IMR-90 (cell line): ENCODE results near the gene TAF1D. TPM values are rescaled to one million over a fixed set of nuclear protein-coding genes. Genes with fewer than 3 reads are reported as not detected.

Source experiments
- ATAC-seq: fragments of 200-7000 bp; cut with Tn5 transposase; 2 replicates; pipeline ENCODE4 v1.9.1; 2020; ENCODE audit warnings: low read depth, mild to moderate bottlenecking, moderate library complexity
- BruUV-seq: library from RNA; stranded (reverse); fragments of 400-500 nt; replicated peaks from 2 replicates; lab custom pipeline; 2021; lab: Mats Ljungman, UMichigan
- CTCF ChIA-PET: fragments of 300-600 bp; formaldehyde crosslinking; extraction: SDS; loops from one replicate; lab custom pipeline; 2021; ENCODE audit warnings: antibody characterized with exemption; lab: Yijun Ruan, JAX
- POLR2A ChIA-PET: fragments of 300-600 bp; sonication (Branson Sonifier 250); formaldehyde crosslinking; loops from one replicate; lab custom pipeline; 2022; ENCODE audit warnings: antibody characterized with exemption; ENCODE audit not compliant: unreplicated experiment; lab: Charles Lee
- DNase-seq: peaks from one replicate; pipeline ENCODE4 v3.0.0; 2013
- H2AFZ ChIP-seq: replicated peaks from 2 replicates; pipeline ENCODE3; 2013; ENCODE audit warnings: low read length, mild to moderate bottlenecking; ENCODE audit not compliant: poor library complexity
- H2AK5ac ChIP-seq: 2 replicates; pipeline ENCODE4 v1.6.1; 2013; ENCODE audit warnings: low read depth, low read length, inconsistent platforms
- H2AK9ac ChIP-seq: replicated peaks from 2 replicates; pipeline ENCODE3; 2013; ENCODE audit warnings: mild to moderate bottlenecking, low read depth, low read length, moderate library complexity; ENCODE audit not compliant: poor library complexity
- H2BK120ac ChIP-seq: 2 replicates; pipeline ENCODE4 v1.6.1; 2013; ENCODE audit warnings: low read depth, low read length, inconsistent platforms
- H2BK15ac ChIP-seq: 3 replicates; pipeline ENCODE4 v1.6.1; 2013; ENCODE audit warnings: low read depth, low read length, inconsistent platforms
- H2BK20ac ChIP-seq: 2 replicates; pipeline ENCODE4 v1.6.1; 2013; ENCODE audit warnings: low read depth, mild to moderate bottlenecking, inconsistent platforms, low read length, moderate library complexity
- H2BK5ac ChIP-seq: 2 replicates; pipeline ENCODE4 v1.6.1; 2013; ENCODE audit warnings: mild to moderate bottlenecking, low read depth, low read length, inconsistent platforms; ENCODE audit not compliant: poor library complexity, severe bottlenecking
- H3K14ac ChIP-seq: replicated peaks from 2 replicates; pipeline ENCODE4 v1.6.1; 2013; ENCODE audit warnings: low read depth, low read length, inconsistent platforms
- H3K18ac ChIP-seq: 2 replicates; pipeline ENCODE4 v1.6.1; 2013; ENCODE audit warnings: low read depth, low read length, control low read depth
- H3K23ac ChIP-seq: 2 replicates; pipeline ENCODE4 v1.6.1; 2013; ENCODE audit warnings: low read depth, low read length, inconsistent platforms
- H3K27ac ChIP-seq: 2 replicates; pipeline ENCODE4 v1.5.1; 2013; ENCODE audit warnings: mild to moderate bottlenecking, control low read depth, low read length; ENCODE audit not compliant: insufficient read depth
- H3K27me3 ChIP-seq: 2 replicates; pipeline ENCODE4 v1.6.1; 2013; ENCODE audit warnings: low read length; ENCODE audit not compliant: control insufficient read depth, insufficient read depth
- H3K36me3 ChIP-seq: 2 replicates; pipeline ENCODE4 v1.6.1; 2013; ENCODE audit warnings: low read length, mixed read lengths; ENCODE audit not compliant: control insufficient read depth, insufficient read depth
- H3K4ac ChIP-seq: 2 replicates; pipeline ENCODE4 v1.6.1; 2013; ENCODE audit warnings: low read depth, low read length, inconsistent platforms
- H3K4me1 ChIP-seq: 2 replicates; pipeline ENCODE4 v1.6.1; 2013; ENCODE audit warnings: low read length, mixed read lengths; ENCODE audit not compliant: control insufficient read depth, insufficient read depth
- H3K4me2 ChIP-seq: 2 replicates; pipeline ENCODE4 v1.6.1; 2013; ENCODE audit warnings: low read depth, mild to moderate bottlenecking, control low read depth, low read length, moderate library complexity
- H3K4me3 ChIP-seq: 2 replicates; pipeline ENCODE4 v1.5.1; 2013; ENCODE audit warnings: low read depth, mild to moderate bottlenecking, control low read depth, low read length, moderate library complexity; ENCODE audit not compliant: insufficient read depth
- H3K56ac ChIP-seq: 2 replicates; pipeline ENCODE4 v1.6.1; 2013; ENCODE audit warnings: low read length, inconsistent platforms; ENCODE audit not compliant: insufficient read depth; ENCODE audit errors: extremely low read depth
- H3K79me1 ChIP-seq, 2 experiments: 2 replicates each; pipeline ENCODE4 v1.6.1; 2013; ENCODE audit warnings: low read length in 2 of 2, inconsistent platforms in 1 of 2, low read depth in 1 of 2
- H3K9ac ChIP-seq: 2 replicates; pipeline ENCODE4 v1.6.1; 2013; ENCODE audit warnings: low read depth, low read length, control low read depth
- H3K9me1 ChIP-seq: 2 replicates; pipeline ENCODE4 v1.6.1; 2013; ENCODE audit warnings: low read length, inconsistent platforms; ENCODE audit not compliant: insufficient read depth
- H3K9me3 ChIP-seq: 2 replicates; pipeline ENCODE4 v1.6.1; 2013; ENCODE audit warnings: low read length; ENCODE audit not compliant: control insufficient read depth, insufficient read depth
- H4K20me1 ChIP-seq: 2 replicates; pipeline ENCODE4 v1.6.1; 2013; ENCODE audit warnings: low read length, inconsistent platforms; ENCODE audit not compliant: insufficient read depth
- H4K5ac ChIP-seq: 2 replicates; pipeline ENCODE4 v1.6.1; 2013; ENCODE audit warnings: mild to moderate bottlenecking, low read depth, low read length, control low read depth
- H4K8ac ChIP-seq, 2 experiments: 2 replicates each; pipeline ENCODE4 v1.6.1; 2013; ENCODE audit warnings: low read depth in 2 of 2, low read length in 2 of 2, control low read depth in 1 of 2, inconsistent platforms in 1 of 2
- H4K91ac ChIP-seq: 2 replicates; pipeline ENCODE4 v1.6.1; 2013; ENCODE audit warnings: low read depth, low read length, inconsistent platforms; ENCODE audit not compliant: insufficient read depth
- CEBPB ChIP-seq: IDR thresholded peaks from 2 replicates; pipeline ENCODE4 v1.6.1; 2012; ENCODE audit warnings: low read depth, low read length, improper control_type of control experiment
- FOS ChIP-seq: fragments of 150-350 bp; IDR thresholded peaks from 2 replicates; pipeline ENCODE4 v1.6.1; 2016; ENCODE audit warnings: low read depth, low read length
- MAFK ChIP-seq: IDR thresholded peaks from 2 replicates; pipeline ENCODE4 v1.6.1; 2012; ENCODE audit warnings: low read depth, low read length, improper control_type of control experiment
- MAZ ChIP-seq: IDR thresholded peaks from 2 replicates; pipeline ENCODE4 v1.6.1; 2012; ENCODE audit warnings: low read depth, mild to moderate bottlenecking, low read length, improper control_type of control experiment, moderate library complexity, borderline replicate concordance
- MXI1 ChIP-seq: IDR thresholded peaks from 2 replicates; pipeline ENCODE4 v1.6.1; 2012; ENCODE audit warnings: low read depth, mild to moderate bottlenecking, low read length, moderate library complexity, borderline replicate concordance
- NFE2L2 ChIP-seq: fragments of 150-350 bp; IDR thresholded peaks from 2 replicates; pipeline ENCODE4 v1.6.1; 2016; ENCODE audit warnings: low read depth, mild to moderate bottlenecking, low read length
- RCOR1 ChIP-seq: IDR thresholded peaks from 2 replicates; pipeline ENCODE4 v1.6.1; 2012; ENCODE audit warnings: mild to moderate bottlenecking, low read length, improper control_type of control experiment; ENCODE audit not compliant: insufficient replicate concordance
- RFX5 ChIP-seq: IDR thresholded peaks from 2 replicates; pipeline ENCODE4 v1.8.0; 2012; ENCODE audit warnings: low read depth, mild to moderate bottlenecking, low read length, moderate library complexity
- SMC3 ChIP-seq: fragments of 150-350 bp; IDR thresholded peaks from 2 replicates; pipeline ENCODE4 v1.6.1; 2016; ENCODE audit warnings: low read depth, mild to moderate bottlenecking, antibody characterized with exemption, low read length, moderate library complexity
- USF2 ChIP-seq: fragments of 150-350 bp; IDR thresholded peaks from 2 replicates; pipeline ENCODE4 v1.6.1; 2017; ENCODE audit warnings: mild to moderate bottlenecking, antibody characterized with exemption, low read length, low read depth
- WGBS, 2 experiments: methylation state at CpG; one replicate each; pipeline versions ENCODE4 v1.1.5 to v1.1.7; 2013; ENCODE audit warnings: missing lambda C conversion rate in 2 of 2; ENCODE audit not compliant: insufficient read length in 1 of 2; ENCODE audit errors: extremely low coverage in 2 of 2; 5-methylcytosine and 5-hydroxymethylcytosine counted together
- dilution Hi-C: fragments of 300-500 bp; cut with HindIII; formaldehyde crosslinking; loops from one replicate; pipeline ENCODE4 v1.14.3; 2018; ENCODE audit warnings: low sequenced_read_pairs; ENCODE audit not compliant: unreplicated experiment
- in situ Hi-C: fragments of 300-500 bp; cut with MboI; formaldehyde crosslinking; loops from 3 replicates; pipeline ENCODE4 v1.14.3; 2019; ENCODE audit warnings: low sequenced_read_pairs, inconsistent platforms, mixed read lengths
- intact Hi-C: fragments of 100-400 bp; cut with micrococcal nuclease; formaldehyde crosslinking; loops from 2 replicates; pipeline ENCODE4 v1.10.0; 2022
- polyA plus RNA-seq, 3 experiments: library from polyadenylated mRNA; depleted of rRNA; stranded (reverse); fragments of >200 nt; gene quantifications; 2 replicates each; pipeline ENCODE4 v1.2.3, GENCODE V29; 2012; ENCODE audit warnings: low replicate concordance in 1 of 3
- total RNA-seq: library from RNA; depleted of rRNA; stranded (reverse); fragments of >200 nt; gene quantifications from 2 replicates; pipeline ENCODE4 v1.2.3, GENCODE V29; 2012
- TF ChIP-seq, protein P1 (sequence below): conservative IDR thresholded peaks from 2 replicates; pipeline ENCODE4 v1.5.1; 2012; ENCODE audit warnings: mild to moderate bottlenecking, low read depth, low read length, improper control_type of control experiment

TAF1D gene
- total and polyA plus RNA-seq, 2 of the 4 experiments (the other 2 are of a cell fraction) = 56.8 to 133 TPM

DNA sequence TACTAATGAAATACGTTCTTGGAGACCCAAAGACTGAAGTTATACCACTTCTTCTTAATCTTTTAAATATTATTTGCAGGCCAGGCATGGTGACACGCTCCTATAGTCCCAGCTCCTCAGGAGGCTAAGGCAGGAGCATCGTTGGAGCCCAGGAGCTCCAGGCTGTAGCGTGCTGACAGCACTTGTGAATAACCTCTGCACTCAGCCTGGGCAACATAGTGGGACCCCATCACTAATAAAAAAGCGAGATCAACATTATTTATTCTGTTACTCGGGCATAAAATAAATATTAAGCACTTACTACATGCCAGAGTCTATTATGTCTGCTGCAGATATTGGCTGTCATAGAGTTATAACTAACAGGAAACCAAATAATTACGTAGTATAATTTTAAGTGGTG is 42.1 kb upstream of the TAF1D start:
- Histone ChIP-seq H3K9ac (peak overlapping the region; percentile 79; the same call in 1 of the 2 replicates), H3K4me1 (peaks cover 4% of the 10 kb centered on the region; the same call in 1 of the 2 replicates), H3K9me3 (no peaks in the 10 kb centered on the region), H3K23ac (no peak overlapping the region), H3K4me2 (peak overlapping the region; percentile 69), H2BK120ac (no peak overlapping the region), H4K91ac (no peak overlapping the region), H2BK15ac (no peak overlapping the region), H3K27ac (no peak overlapping the region), H2AFZ (no peak overlapping the region), H3K27me3 (no peaks in the 10 kb centered on the region), H3K36me3 (peaks cover 3% of the 10 kb centered on the region; the same call in 1 of the 2 replicates), H2AK9ac (no peak overlapping the region), H3K79me1 (peaks cover 7 to 13% of the 10 kb centered on the region in 2 experiments; a peak in 2 of 4 replicates), H4K20me1 (peaks cover 35% of the 10 kb centered on the region), H4K5ac (peak overlapping the region; percentile 45; the same call in 1 of the 2 replicates), H2AK5ac (0 out of 2 replicates have a peak overlapping the region, but pooled peaks have one; percentile 40), H3K18ac (no peak overlapping the region), H2BK20ac (no peak overlapping the region), H2BK5ac (no peak overlapping the region), H4K8ac (peak overlapping the region; percentile 52 to 92; a peak in 3 of 4 replicates), H3K14ac (0 out of 2 replicates have a peak overlapping the region, but pooled peaks have one; percentile 8), H3K4ac (peak overlapping the region; percentile 49), H3K9me1 (peaks cover 4% of the 10 kb centered on the region; the same call in 1 of the 2 replicates), H3K4me3 (peak overlapping the region; percentile 91), H3K56ac (no peak overlapping the region; the same call in 1 of the 2 replicates)
- in situ Hi-C loops = no loop called here
- dilution Hi-C loops = no loop called here
- intact Hi-C loops = no loop called here
- ATAC-seq (no peak), DNase-seq (no peak)
- 100% methylated on average over 2 of the region's 7 CpGs; no CpG with 5 or more reads in 1 of the 2 experiments for WGBS, 2 experiments
- ChIA-PET CTCF (no interaction called here), POLR2A (interaction anchor here (1.3 kb wide), 2 partner anchors 15 to 43 kb away, joined by 3 to 6 read pairs; no protein-coding TSS in a partner anchor)
- no TSS peak for BruUV-seq
- TF ChIP-seq FOS (no peak), USF2 (no peak), NFE2L2 (no peak), CEBPB (no peak), RFX5 (no peak), MAFK (no peak), MAZ (no peak), MXI1 (no peak), RCOR1 (no peak), SMC3 (no peak)
- TF ChIP-seq, protein P1, sequence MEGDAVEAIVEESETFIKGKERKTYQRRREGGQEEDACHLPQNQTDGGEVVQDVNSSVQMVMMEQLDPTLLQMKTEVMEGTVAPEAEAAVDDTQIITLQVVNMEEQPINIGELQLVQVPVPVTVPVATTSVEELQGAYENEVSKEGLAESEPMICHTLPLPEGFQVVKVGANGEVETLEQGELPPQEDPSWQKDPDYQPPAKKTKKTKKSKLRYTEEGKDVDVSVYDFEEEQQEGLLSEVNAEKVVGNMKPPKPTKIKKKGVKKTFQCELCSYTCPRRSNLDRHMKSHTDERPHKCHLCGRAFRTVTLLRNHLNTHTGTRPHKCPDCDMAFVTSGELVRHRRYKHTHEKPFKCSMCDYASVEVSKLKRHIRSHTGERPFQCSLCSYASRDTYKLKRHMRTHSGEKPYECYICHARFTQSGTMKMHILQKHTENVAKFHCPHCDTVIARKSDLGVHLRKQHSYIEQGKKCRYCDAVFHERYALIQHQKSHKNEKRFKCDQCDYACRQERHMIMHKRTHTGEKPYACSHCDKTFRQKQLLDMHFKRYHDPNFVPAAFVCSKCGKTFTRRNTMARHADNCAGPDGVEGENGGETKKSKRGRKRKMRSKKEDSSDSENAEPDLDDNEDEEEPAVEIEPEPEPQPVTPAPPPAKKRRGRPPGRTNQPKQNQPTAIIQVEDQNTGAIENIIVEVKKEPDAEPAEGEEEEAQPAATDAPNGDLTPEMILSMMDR = no peak
